PC-3 (cell line): ENCODE measurements around the gene KRT8.

ENCODE experiments used
- EZH2phosphoT487 ChIP-seq: fragments of 300-600 bp; sonication (generic); IDR thresholded peaks from 2 replicates; pipeline ENCODE4 v1.6.1; 2018; ENCODE audit warnings: mild to moderate bottlenecking, antibody characterized with exemption, low read length, borderline replicate concordance
- TF ChIP-seq, protein P1 (sequence below): fragments of 300-600 bp; sonication (generic); conservative IDR thresholded peaks from 2 replicates; pipeline ENCODE4 v1.5.1; 2017; ENCODE audit warnings: antibody characterized with exemption, low read depth, mild to moderate bottlenecking, low read length

DNA sequence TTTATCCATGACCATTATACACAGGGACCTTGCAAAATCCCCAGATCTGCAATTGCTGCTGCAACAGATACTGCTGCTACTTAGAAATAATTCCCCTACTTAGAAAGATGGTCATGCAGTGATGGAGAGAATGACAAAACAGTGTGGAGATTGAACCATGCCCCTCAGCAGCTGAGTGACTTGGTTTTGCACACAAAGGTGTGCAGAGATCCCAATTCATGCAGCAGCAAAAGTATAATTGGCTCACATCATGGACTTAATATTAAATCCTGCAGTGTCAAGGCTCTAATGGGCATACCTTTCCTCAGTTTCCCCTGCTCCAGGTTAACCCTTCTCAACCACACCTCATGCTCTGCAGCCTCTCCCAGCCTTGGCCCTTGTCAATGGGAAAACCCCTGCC, 53.1 kb downstream of the KRT8 start:
- TF ChIP-seq, protein P1, sequence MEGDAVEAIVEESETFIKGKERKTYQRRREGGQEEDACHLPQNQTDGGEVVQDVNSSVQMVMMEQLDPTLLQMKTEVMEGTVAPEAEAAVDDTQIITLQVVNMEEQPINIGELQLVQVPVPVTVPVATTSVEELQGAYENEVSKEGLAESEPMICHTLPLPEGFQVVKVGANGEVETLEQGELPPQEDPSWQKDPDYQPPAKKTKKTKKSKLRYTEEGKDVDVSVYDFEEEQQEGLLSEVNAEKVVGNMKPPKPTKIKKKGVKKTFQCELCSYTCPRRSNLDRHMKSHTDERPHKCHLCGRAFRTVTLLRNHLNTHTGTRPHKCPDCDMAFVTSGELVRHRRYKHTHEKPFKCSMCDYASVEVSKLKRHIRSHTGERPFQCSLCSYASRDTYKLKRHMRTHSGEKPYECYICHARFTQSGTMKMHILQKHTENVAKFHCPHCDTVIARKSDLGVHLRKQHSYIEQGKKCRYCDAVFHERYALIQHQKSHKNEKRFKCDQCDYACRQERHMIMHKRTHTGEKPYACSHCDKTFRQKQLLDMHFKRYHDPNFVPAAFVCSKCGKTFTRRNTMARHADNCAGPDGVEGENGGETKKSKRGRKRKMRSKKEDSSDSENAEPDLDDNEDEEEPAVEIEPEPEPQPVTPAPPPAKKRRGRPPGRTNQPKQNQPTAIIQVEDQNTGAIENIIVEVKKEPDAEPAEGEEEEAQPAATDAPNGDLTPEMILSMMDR = no peak
- TF ChIP-seq EZH2phosphoT487 = no peak
